ENCODE measurements around the gene PCNT. TPM values are rescaled to one million over a fixed set of nuclear protein-coding genes. Genes with fewer than 3 reads are reported as not detected.

Gene PCNT
- total and polyA plus RNA-seq, 10 of the 15 experiments (the other 5 are each of a cell fraction or from before 2014, with no cell fraction given), result 2.9 to 39.6 (median 20.5) TPM

DNA sequence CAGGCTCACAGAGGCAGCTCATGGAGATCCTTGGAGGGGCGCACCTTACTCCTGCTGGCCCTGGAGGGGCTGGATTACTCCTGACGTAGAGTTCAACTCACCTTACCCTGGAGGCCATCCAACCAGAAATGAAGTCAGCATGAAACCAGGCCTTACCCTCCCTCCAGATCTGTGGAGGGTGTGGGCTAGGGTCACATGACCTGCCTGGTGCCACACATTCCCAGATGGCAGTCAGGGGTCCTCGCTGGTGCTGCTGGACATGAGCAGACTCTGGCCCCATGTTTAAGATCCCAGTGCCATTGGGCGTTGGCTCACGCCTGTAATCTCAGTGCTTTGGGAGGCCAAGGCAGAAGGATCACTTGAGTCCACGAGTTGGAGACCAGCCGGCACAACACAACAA lies 4.8 kb upstream of the PCNT start:
- peaks cover 0 to 3% of the 10 kb centered on the region in 2 experiments; a peak in 1 of 4 replicates for H3K36me3 ChIP-seq (ENCODE audit: control insufficient read depth in 2 of 2, insufficient read depth in 2 of 2, low read length in 1 of 2)
- no peak overlapping the region for H3K27ac ChIP-seq (ENCODE audit: control insufficient read depth, insufficient read depth)
- ChIA-PET RAD21 (ENCODE audit: unreplicated experiment) (no interaction called here), CTCF (no interaction called here), POLR2A (no interaction called here), SMC1A (ENCODE audit: uncharacterized antibody, unreplicated experiment) (no interaction called here)
- peaks cover 5% of the 10 kb centered on the region for H3K4me1 ChIP-seq (ENCODE audit: control insufficient read depth, insufficient read depth, low read length)
- DNase-seq (ENCODE audit: low read depth, low spot score), result no peak
- no peak overlapping the region for H2AFZ ChIP-seq (ENCODE audit: control insufficient read depth, low read depth, low read length)
- H3K9ac ChIP-seq (ENCODE audit: control insufficient read depth, insufficient read depth, low read length), result no peak overlapping the region
- no TSS peak for BruUV-seq (replicated peaks)
- H3K4me3 ChIP-seq, result no peak overlapping the region
- ATAC-seq, result no peak
- 98% methylated on average over 7 of the region's 7 CpGs for WGBS (ENCODE audit: insufficient coverage, insufficient replicate concordance, low lambda C conversion rate, missing lambda C conversion rate)
- H3K27me3 ChIP-seq (replicated peaks in 1 of 2; ENCODE audit: control insufficient read depth in 2 of 2, insufficient read depth in 2 of 2, low read length in 1 of 2), result no peaks in the 10 kb centered on the region
- intact Hi-C loops (cut with micrococcal nuclease; ENCODE audit: unreplicated experiment), result no loop called here
- no peak for FAIRE-seq
- no peak for TF ChIP-seq BRCA1 (IDR thresholded peaks at IDR 0.05; ENCODE audit: low read depth, low read length)
- TF ChIP-seq, protein P1, sequence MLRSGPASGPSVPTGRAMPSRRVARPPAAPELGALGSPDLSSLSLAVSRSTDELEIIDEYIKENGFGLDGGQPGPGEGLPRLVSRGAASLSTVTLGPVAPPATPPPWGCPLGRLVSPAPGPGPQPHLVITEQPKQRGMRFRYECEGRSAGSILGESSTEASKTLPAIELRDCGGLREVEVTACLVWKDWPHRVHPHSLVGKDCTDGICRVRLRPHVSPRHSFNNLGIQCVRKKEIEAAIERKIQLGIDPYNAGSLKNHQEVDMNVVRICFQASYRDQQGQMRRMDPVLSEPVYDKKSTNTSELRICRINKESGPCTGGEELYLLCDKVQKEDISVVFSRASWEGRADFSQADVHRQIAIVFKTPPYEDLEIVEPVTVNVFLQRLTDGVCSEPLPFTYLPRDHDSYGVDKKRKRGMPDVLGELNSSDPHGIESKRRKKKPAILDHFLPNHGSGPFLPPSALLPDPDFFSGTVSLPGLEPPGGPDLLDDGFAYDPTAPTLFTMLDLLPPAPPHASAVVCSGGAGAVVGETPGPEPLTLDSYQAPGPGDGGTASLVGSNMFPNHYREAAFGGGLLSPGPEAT (IDR thresholded peaks at IDR 0.05; ENCODE audit: low read depth), result no peak
- TF ChIP-seq RB1 (IDR thresholded peaks at IDR 0.05; ENCODE audit: borderline replicate concordance), result no peak
- TF ChIP-seq, protein P2, sequence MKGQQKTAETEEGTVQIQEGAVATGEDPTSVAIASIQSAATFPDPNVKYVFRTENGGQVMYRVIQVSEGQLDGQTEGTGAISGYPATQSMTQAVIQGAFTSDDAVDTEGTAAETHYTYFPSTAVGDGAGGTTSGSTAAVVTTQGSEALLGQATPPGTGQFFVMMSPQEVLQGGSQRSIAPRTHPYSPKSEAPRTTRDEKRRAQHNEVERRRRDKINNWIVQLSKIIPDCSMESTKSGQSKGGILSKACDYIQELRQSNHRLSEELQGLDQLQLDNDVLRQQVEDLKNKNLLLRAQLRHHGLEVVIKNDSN (IDR thresholded peaks at IDR 0.05; ENCODE audit: borderline replicate concordance, extremely low read length, insufficient read depth, low read depth, low read length), result peak; percentile 35
- no peaks in the 10 kb centered on the region for H3K9me3 ChIP-seq (replicated peaks; ENCODE audit: control insufficient read depth, insufficient read depth, low read length)
- H3K79me2 ChIP-seq (ENCODE audit: control insufficient read depth, insufficient read depth, low read length), result peaks cover 37% of the 10 kb centered on the region
- no peak overlapping the region for H3K4me2 ChIP-seq (ENCODE audit: control insufficient read depth, insufficient read depth)
- in situ Hi-C loops (cut with MboI), result no loop called here
- no peaks in the 10 kb centered on the region for H4K20me1 ChIP-seq (ENCODE audit: control insufficient read depth, insufficient read depth)
